Lower leg skin (tissue), 4 donors: Measurements from ENCODE around the gene PTK7. TPM values are rescaled to one million over a fixed set of nuclear protein-coding genes. Genes with fewer than 3 reads are reported as not detected.

Experiments
- DNase-seq, 2 donors: peaks; one replicate each; pipeline ENCODE4 v3.0.0-alpha.2; 2019; ENCODE audit warnings: low spot score in 2 of 2
- H3K4me3 ChIP-seq: fragments of 200-600 bp; sonication (generic); 2 replicates; pipeline ENCODE4 v1.5.1; 2017; ENCODE audit warnings: mild to moderate bottlenecking, low read depth; ENCODE audit not compliant: poor library complexity, severe bottlenecking
- POLR2A ChIP-seq, 2 donors: fragments of 450-650 bp; IDR thresholded peaks; one replicate each; pipeline ENCODE4 v1.6.1; 2016 to 2017; ENCODE audit warnings: antibody characterized with exemption in 2 of 2, mild to moderate bottlenecking in 1 of 2, moderate library complexity in 1 of 2
- WGBS, 2 donors: methylation state at CpG; one replicate each; pipeline ENCODE4 v1.1.5; 2018; 5-methylcytosine and 5-hydroxymethylcytosine counted together
- intact Hi-C: fragments of 100-400 bp; cut with DNase I; formaldehyde crosslinking; loops from one replicate; pipeline ENCODE4 v1.15.0; 2023; ENCODE audit warnings: low total_unique reads
- total RNA-seq, 4 donors: library from RNA; depleted of rRNA; stranded (reverse); fragments of >200 nt; gene quantifications; one replicate each; pipeline ENCODE4 v1.1.0, GENCODE V29; 2016
- TF ChIP-seq, protein P1 (sequence below), 3 donors: fragments of 450-650 bp; IDR thresholded peaks; one replicate each; pipeline ENCODE4 v1.5.1; 2016; ENCODE audit warnings: antibody characterized with exemption in 3 of 3, mild to moderate bottlenecking in 3 of 3, moderate library complexity in 2 of 3

Gene PTK7
- total RNA-seq, 4 donors from 2014 or later, result 40.9 to 51.9 (median 49.7) TPM

DNA sequence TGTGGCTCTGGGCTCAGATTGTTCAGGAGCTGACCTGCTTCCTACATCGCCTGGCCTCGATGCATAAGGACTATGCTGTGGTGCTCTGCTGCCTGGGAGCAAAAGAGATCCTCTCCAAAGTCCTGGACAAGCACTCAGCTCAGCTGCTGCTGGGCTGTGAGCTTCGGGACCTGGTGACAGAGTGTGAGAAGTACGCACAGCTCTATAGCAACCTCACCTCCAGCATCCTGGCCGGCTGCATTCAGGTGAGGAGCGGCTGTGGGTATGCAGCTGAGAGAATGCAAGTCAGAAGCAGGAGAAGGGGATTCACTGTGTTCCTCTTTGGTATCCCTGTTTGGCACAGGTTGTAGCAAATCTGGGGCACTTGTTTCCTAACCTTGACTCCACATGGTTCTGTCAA lies 123.8 kb downstream of the PTK7 start:
- no peak overlapping the region for H3K4me3 ChIP-seq
- intact Hi-C loops, result no loop called here
- no peak for DNase-seq
- 75 to 84% methylated on average over 6 of the region's 6 CpGs for WGBS, 2 donors
- TF ChIP-seq POLR2A (IDR thresholded peaks at IDR 0.05), result no peak
- TF ChIP-seq, protein P1, sequence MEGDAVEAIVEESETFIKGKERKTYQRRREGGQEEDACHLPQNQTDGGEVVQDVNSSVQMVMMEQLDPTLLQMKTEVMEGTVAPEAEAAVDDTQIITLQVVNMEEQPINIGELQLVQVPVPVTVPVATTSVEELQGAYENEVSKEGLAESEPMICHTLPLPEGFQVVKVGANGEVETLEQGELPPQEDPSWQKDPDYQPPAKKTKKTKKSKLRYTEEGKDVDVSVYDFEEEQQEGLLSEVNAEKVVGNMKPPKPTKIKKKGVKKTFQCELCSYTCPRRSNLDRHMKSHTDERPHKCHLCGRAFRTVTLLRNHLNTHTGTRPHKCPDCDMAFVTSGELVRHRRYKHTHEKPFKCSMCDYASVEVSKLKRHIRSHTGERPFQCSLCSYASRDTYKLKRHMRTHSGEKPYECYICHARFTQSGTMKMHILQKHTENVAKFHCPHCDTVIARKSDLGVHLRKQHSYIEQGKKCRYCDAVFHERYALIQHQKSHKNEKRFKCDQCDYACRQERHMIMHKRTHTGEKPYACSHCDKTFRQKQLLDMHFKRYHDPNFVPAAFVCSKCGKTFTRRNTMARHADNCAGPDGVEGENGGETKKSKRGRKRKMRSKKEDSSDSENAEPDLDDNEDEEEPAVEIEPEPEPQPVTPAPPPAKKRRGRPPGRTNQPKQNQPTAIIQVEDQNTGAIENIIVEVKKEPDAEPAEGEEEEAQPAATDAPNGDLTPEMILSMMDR (IDR thresholded peaks at IDR 0.05), result no peak

DNA sequence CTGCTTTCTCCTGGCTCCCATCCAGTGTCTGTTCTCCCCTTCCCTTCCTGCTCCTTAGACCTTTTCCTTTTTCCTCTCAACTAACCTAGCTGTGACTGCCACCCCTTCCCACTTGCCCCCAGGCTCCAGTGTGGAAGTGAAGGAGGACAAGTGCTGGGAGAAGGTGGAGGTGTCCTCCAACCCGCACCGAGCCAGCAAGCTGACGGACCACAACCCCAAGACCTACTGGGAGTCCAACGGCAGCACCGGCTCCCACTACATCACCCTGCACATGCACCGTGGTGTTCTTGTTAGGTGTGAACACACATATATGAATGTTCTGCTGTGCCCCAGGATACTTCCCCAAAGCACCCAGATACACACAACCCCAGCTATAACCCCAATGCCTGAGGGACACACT lies 124.4 kb downstream of the PTK7 start:
- no peak overlapping the region for H3K4me3 ChIP-seq
- WGBS, 2 donors, result 94 to 97% methylated on average over 6 of the region's 6 CpGs
- DNase-seq, result no peak
- TF ChIP-seq, protein P1 (IDR thresholded peaks at IDR 0.05), result no peak
- no peak for TF ChIP-seq POLR2A (IDR thresholded peaks at IDR 0.05)
- intact Hi-C loops, result no loop called here

DNA sequence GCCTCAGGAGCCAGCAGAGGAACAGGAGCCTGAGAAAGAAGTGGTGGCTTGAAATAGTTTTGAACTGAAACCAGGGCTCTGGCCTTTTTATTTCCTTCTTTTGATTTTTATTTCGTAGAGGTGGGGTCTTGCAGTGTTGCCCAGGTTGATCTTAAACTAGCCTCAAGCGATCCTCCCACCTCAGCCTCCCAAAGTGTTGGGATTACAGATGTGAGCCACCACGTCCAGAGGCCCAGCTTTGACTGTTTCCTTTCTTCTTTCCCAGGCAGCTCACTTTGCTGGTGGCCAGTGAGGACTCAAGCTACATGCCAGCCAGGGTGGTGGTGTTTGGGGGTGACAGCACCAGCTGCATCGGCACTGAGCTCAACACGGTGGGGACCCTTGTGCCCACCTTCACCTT lies 126.3 kb downstream of the PTK7 start:
- no peak overlapping the region for H3K4me3 ChIP-seq
- intact Hi-C loops, result no loop called here
- TF ChIP-seq, protein P1 (IDR thresholded peaks at IDR 0.05), result no peak
- no peak for TF ChIP-seq POLR2A (IDR thresholded peaks at IDR 0.05)
- WGBS, 2 donors, result 87 to 89% methylated on average over 5 of the region's 5 CpGs
- DNase-seq, result no peak

DNA sequence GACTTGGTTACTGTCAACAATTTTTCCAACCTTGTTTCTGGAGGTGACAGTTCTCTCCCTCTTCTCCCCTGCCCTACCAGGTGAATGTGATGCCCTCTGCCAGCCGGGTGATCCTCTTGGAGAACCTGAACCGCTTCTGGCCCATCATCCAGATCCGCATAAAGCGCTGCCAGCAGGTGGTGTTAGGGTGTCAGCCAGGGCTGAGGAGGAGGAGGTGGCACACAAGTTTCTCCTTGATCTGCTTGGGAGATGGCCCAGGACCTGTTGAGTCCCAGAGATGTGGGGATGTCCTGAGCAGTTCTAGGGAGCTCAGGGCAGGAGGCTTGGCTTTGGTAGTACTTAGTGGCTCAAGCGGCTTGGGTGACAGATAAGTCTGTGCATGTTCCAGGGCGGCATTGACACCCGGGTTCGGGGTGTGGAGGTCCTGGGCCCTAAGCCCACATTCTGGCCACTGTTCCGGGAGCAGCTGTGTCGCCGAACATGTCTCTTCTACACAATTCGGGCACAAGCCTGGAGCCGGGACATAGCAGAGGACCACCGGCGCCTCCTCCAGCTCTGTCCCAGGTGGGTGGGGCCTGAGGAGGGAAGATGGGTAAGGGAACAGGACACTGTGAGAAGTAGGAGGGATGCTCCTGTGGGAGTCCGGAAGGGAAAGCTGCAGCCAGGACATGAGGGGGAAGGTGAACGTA lies 127.1 kb downstream of the PTK7 start:
- no peak for DNase-seq
- 87 to 93% methylated on average over 11 to 17 of the region's 17 CpGs for WGBS, 2 donors
- intact Hi-C loops, result no loop called here
- no peak overlapping the region for H3K4me3 ChIP-seq
- TF ChIP-seq, protein P1 (IDR thresholded peaks at IDR 0.05), result no peak
- TF ChIP-seq POLR2A (IDR thresholded peaks at IDR 0.05), result no peak

DNA sequence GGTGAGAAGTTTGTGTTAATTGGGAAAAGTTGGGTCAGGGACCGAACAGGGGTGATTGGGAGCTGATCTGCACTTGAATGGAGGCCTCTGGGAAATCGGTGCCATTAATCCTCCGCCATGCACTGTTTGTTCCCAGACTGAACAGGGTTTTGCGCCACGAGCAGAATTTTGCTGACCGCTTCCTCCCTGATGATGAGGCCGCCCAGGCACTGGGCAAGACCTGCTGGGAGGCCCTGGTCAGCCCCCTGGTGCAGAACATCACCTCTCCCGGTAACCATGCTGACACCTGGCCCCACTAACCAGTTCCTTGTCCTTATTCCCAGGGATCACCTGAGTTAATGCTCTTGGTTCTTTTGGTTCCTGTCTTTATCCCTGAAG lies 127.6 kb downstream of the PTK7 start:
- intact Hi-C loops, result no loop called here
- H3K4me3 ChIP-seq, result no peak overlapping the region
- no peak for DNase-seq
- 91 to 93% methylated on average over 8 of the region's 8 CpGs for WGBS, 2 donors
- no peak for TF ChIP-seq POLR2A (IDR thresholded peaks at IDR 0.05)
- TF ChIP-seq, protein P1 (IDR thresholded peaks at IDR 0.05), result no peak
